CD4-positive, alpha-beta memory T cell (primary cell): ENCODE measurements around the gene EPDR1. TPM values are rescaled to one million over a fixed set of nuclear protein-coding genes. Genes with fewer than 3 reads are reported as not detected.

ENCODE experiments used
- CTCF ChIA-PET: fragments of 350-600 bp; sonication (Branson Sonifier 250); formaldehyde crosslinking; loops from one replicate; lab custom pipeline; 2021; ENCODE audit warnings: inconsistent platforms; ENCODE audit not compliant: partially characterized antibody; lab: Charles Lee
- POLR2A ChIA-PET: fragments of 350-600 bp; sonication (Branson Sonifier 250); formaldehyde crosslinking; loops from one replicate; lab custom pipeline; 2021; ENCODE audit not compliant: partially characterized antibody; lab: Charles Lee
- DNase-seq, 5 donors: peaks; one replicate each; pipeline versions ENCODE4 v3.0.0 to v3.0.0-alpha.2; 2020 to 2022; ENCODE audit warnings: mixed read lengths in 1 of 5
- H3K27ac ChIP-seq: one replicate; pipeline ENCODE4 v1.7.0; 2013; ENCODE audit warnings: low read depth, low read length
- H3K27me3 ChIP-seq: 2 replicates; pipeline ENCODE4 v1.7.0; 2013; ENCODE audit warnings: mild to moderate bottlenecking, low read length, moderate library complexity; ENCODE audit not compliant: insufficient read depth
- H3K36me3 ChIP-seq: 2 replicates; pipeline ENCODE4 v1.7.0; 2013; ENCODE audit warnings: mild to moderate bottlenecking, low read length, moderate library complexity; ENCODE audit not compliant: insufficient read depth
- H3K4me1 ChIP-seq: 2 replicates; pipeline ENCODE4 v1.7.0; 2013; ENCODE audit warnings: mild to moderate bottlenecking, low read length, moderate library complexity; ENCODE audit not compliant: insufficient read depth
- H3K4me3 ChIP-seq, 2 donors: one replicate each; pipeline ENCODE4 v1.7.0; 2013; ENCODE audit warnings: low read length in 2 of 2, mild to moderate bottlenecking in 1 of 2
- H3K9me3 ChIP-seq, 2 donors: one replicate each; pipeline ENCODE4 v1.7.0; 2013; ENCODE audit warnings: low read length in 2 of 2, control low read depth in 1 of 2; ENCODE audit not compliant: control insufficient read depth in 1 of 2
- H3K27ac Mint-ChIP-seq, 7 donors: one replicate each; pipeline ENCODE4 v1.8.0; 2020 to 2021; ENCODE audit warnings: mixed read lengths in 7 of 7, mild to moderate bottlenecking in 6 of 7, inconsistent platforms in 3 of 7, moderate library complexity in 3 of 7
- H3K27me3 Mint-ChIP-seq, 2 donors: one replicate each; pipeline ENCODE4 v1.8.0; 2020 to 2021; ENCODE audit warnings: mixed read lengths in 2 of 2
- H3K36me3 Mint-ChIP-seq, 2 donors: one replicate each; pipeline ENCODE4 v1.8.0; 2020 to 2021; ENCODE audit warnings: mixed read lengths in 2 of 2, inconsistent platforms in 1 of 2, mild to moderate bottlenecking in 1 of 2
- H3K4me1 Mint-ChIP-seq, 4 donors: one replicate each; pipeline ENCODE4 v1.8.0; 2020 to 2021; ENCODE audit warnings: mixed read lengths in 4 of 4, mild to moderate bottlenecking in 1 of 4
- H3K4me3 Mint-ChIP-seq, 8 donors: one replicate each; pipeline ENCODE4 v1.8.0; 2020 to 2021; ENCODE audit warnings: mixed read lengths in 8 of 8, mild to moderate bottlenecking in 7 of 8, moderate library complexity in 6 of 8, inconsistent platforms in 3 of 8
- H3K9me3 Mint-ChIP-seq, 8 donors: one replicate each; pipeline ENCODE4 v1.8.0; 2020 to 2021; ENCODE audit warnings: mixed read lengths in 8 of 8, mild to moderate bottlenecking in 5 of 8, inconsistent platforms in 3 of 8, moderate library complexity in 1 of 8
- intact Hi-C: fragments of 100-400 bp; cut with micrococcal nuclease; formaldehyde crosslinking; loops from one replicate; pipeline ENCODE4 v1.15.1; 2023
- polyA plus RNA-seq, 2 donors: library from polyadenylated mRNA; unstranded; fragments of 300-500 nt; fragmentation: Illumina TruSeq; gene quantifications; one replicate each; pipeline ENCODE4 v1.2.3, GENCODE V29; 2021
- total RNA-seq, 2 experiments: library from RNA; stranded (reverse); gene quantifications; one replicate each; pipeline ENCODE4 v1.2.3, GENCODE V29; 2021

The EPDR1 gene
- total and polyA plus RNA-seq, 4 experiments from 2014 or later = 0.19 to 0.41 (median 0.34) TPM

- Histone ChIP-seq H3K27ac (no peak overlapping the region), H3K4me3 (no peak overlapping the region), H3K27me3 (no peaks in the 10 kb centered on the region), H3K4me1 (no peaks in the 10 kb centered on the region), H3K36me3 (no peaks in the 10 kb centered on the region), H3K9me3 (no peaks in the 10 kb centered on the region)
- Mint-ChIP-seq H3K27ac (no peak overlapping the region), H3K9me3 (no peaks in the 10 kb centered on the region), H3K4me3 (no peak overlapping the region), H3K27me3 (peaks cover 2 to 4% of the 10 kb centered on the region in 2 donors), H3K36me3 (no peaks in the 10 kb centered on the region), H3K4me1 (no peaks in the 10 kb centered on the region)
- CTCF ChIA-PET = no interaction called here
- DNase-seq = no peak
- intact Hi-C loops = no loop called here
- POLR2A ChIA-PET = no interaction called here
These were observed 62.0 kb downstream of the EPDR1 start for GRCh38 chr7:37982423-37982822.

GRCh38 chr7:37984750-37985390 lies 64.4 kb downstream of the EPDR1 start:
- H3K4me3 ChIP-seq = no peak overlapping the region
- no peaks in the 10 kb centered on the region for H3K36me3 ChIP-seq
- Mint-ChIP-seq H3K4me1 (no peaks in the 10 kb centered on the region), H3K4me3 (no peak overlapping the region), H3K27ac (no peak overlapping the region), H3K27me3 (peaks cover 4 to 6% of the 10 kb centered on the region in 2 donors), H3K9me3 (peaks cover 0 to 2% (median 0%) of the 10 kb centered on the region in 8 donors), H3K36me3 (no peaks in the 10 kb centered on the region)
- ChIA-PET POLR2A (no interaction called here), CTCF (no interaction called here)
- H3K9me3 ChIP-seq = no peaks in the 10 kb centered on the region
- intact Hi-C loops = no loop called here
- H3K27ac ChIP-seq = no peak overlapping the region
- H3K4me1 ChIP-seq = no peaks in the 10 kb centered on the region
- no peaks in the 10 kb centered on the region for H3K27me3 ChIP-seq
- DNase-seq = no peak

GRCh38 chr7:37986908-37987330 lies 66.5 kb downstream of the EPDR1 start:
- H3K4me1 ChIP-seq = no peaks in the 10 kb centered on the region
- POLR2A ChIA-PET = no interaction called here
- no peak for DNase-seq
- CTCF ChIA-PET = no interaction called here
- H3K9me3 ChIP-seq = no peaks in the 10 kb centered on the region
- peaks cover 2 to 5% of the 10 kb centered on the region in 2 donors for H3K27me3 Mint-ChIP-seq
- no peak overlapping the region for H3K27ac Mint-ChIP-seq
- no peak overlapping the region for H3K27ac ChIP-seq
- intact Hi-C loops = no loop called here
- H3K27me3 ChIP-seq = no peaks in the 10 kb centered on the region
- no peaks in the 10 kb centered on the region for H3K36me3 ChIP-seq
- no peaks in the 10 kb centered on the region for H3K4me1 Mint-ChIP-seq
- no peak overlapping the region for H3K4me3 Mint-ChIP-seq
- no peak overlapping the region for H3K4me3 ChIP-seq
- no peaks in the 10 kb centered on the region for H3K36me3 Mint-ChIP-seq
- peaks cover 0 to 6% (median 0%) of the 10 kb centered on the region in 8 donors for H3K9me3 Mint-ChIP-seq

- H3K9me3 Mint-ChIP-seq = peaks cover 0 to 6% (median under 1%) of the 10 kb centered on the region in 8 donors
- no peaks in the 10 kb centered on the region for H3K36me3 Mint-ChIP-seq
- no peak overlapping the region for H3K27ac Mint-ChIP-seq
- ChIA-PET POLR2A (no interaction called here), CTCF (no interaction called here)
- H3K4me1 Mint-ChIP-seq = no peaks in the 10 kb centered on the region
- no peak overlapping the region for H3K4me3 Mint-ChIP-seq
- Histone ChIP-seq H3K27me3 (no peaks in the 10 kb centered on the region), H3K4me3 (no peak overlapping the region), H3K36me3 (no peaks in the 10 kb centered on the region), H3K4me1 (no peaks in the 10 kb centered on the region), H3K27ac (no peak overlapping the region), H3K9me3 (no peaks in the 10 kb centered on the region)
- intact Hi-C loops = no loop called here
- H3K27me3 Mint-ChIP-seq = peaks cover 2 to 4% of the 10 kb centered on the region in 2 donors
- no peak for DNase-seq
These were observed 67.3 kb downstream of the EPDR1 start for GRCh38 chr7:37987732-37988131.

- intact Hi-C loops = no loop called here
- Mint-ChIP-seq H3K36me3 (no peaks in the 10 kb centered on the region), H3K27ac (no peak overlapping the region), H3K4me1 (no peaks in the 10 kb centered on the region), H3K4me3 (no peak overlapping the region), H3K9me3 (peaks cover 0 to 6% (median 2%) of the 10 kb centered on the region in 8 donors), H3K27me3 (peaks cover 2 to 4% of the 10 kb centered on the region in 2 donors)
- no peaks in the 10 kb centered on the region for H3K9me3 ChIP-seq
- H3K27me3 ChIP-seq = no peaks in the 10 kb centered on the region
- ChIA-PET POLR2A (no interaction called here), CTCF (no interaction called here)
- no peak overlapping the region for H3K27ac ChIP-seq
- H3K4me1 ChIP-seq = no peaks in the 10 kb centered on the region
- no peak overlapping the region for H3K4me3 ChIP-seq
- DNase-seq = no peak
- no peaks in the 10 kb centered on the region for H3K36me3 ChIP-seq
These were observed 68.5 kb downstream of the EPDR1 start for GRCh38 chr7:37988721-37989650.

- Mint-ChIP-seq H3K36me3 (no peaks in the 10 kb centered on the region), H3K27me3 (peaks cover 2 to 4% of the 10 kb centered on the region in 2 donors), H3K4me1 (no peaks in the 10 kb centered on the region), H3K27ac (no peak overlapping the region), H3K4me3 (no peak overlapping the region), H3K9me3 (peaks cover 0 to 8% (median 3%) of the 10 kb centered on the region in 8 donors)
- no peak for DNase-seq
- Histone ChIP-seq H3K4me3 (no peak overlapping the region), H3K27ac (no peak overlapping the region), H3K9me3 (no peaks in the 10 kb centered on the region), H3K27me3 (no peaks in the 10 kb centered on the region), H3K36me3 (no peaks in the 10 kb centered on the region), H3K4me1 (no peaks in the 10 kb centered on the region)
- ChIA-PET CTCF (no interaction called here), POLR2A (no interaction called here)
- intact Hi-C loops = no loop called here
These were observed 69.9 kb downstream of the EPDR1 start for GRCh38 chr7:37990337-37990736.

- CTCF ChIA-PET = no interaction called here
- H3K4me3 Mint-ChIP-seq = no peak overlapping the region
- no peak for DNase-seq
- Histone ChIP-seq H3K27me3 (no peaks in the 10 kb centered on the region), H3K4me3 (no peak overlapping the region), H3K9me3 (no peaks in the 10 kb centered on the region), H3K27ac (no peak overlapping the region), H3K36me3 (no peaks in the 10 kb centered on the region), H3K4me1 (no peaks in the 10 kb centered on the region)
- H3K27ac Mint-ChIP-seq = no peak overlapping the region
- no peaks in the 10 kb centered on the region for H3K36me3 Mint-ChIP-seq
- H3K9me3 Mint-ChIP-seq = peaks cover 0 to 23% (median 8%) of the 10 kb centered on the region in 8 donors
- intact Hi-C loops = no loop called here
- POLR2A ChIA-PET = no interaction called here
- no peaks in the 10 kb centered on the region for H3K4me1 Mint-ChIP-seq
- peaks cover 2 to 4% of the 10 kb centered on the region in 2 donors for H3K27me3 Mint-ChIP-seq
These were observed 72.6 kb downstream of the EPDR1 start for GRCh38 chr7:37993060-37993501.
